Gastrocnemius medialis (tissue), 4 donors: ENCODE results near the gene EGF.

Source experiments
- CTCF ChIP-seq, 5 experiments: fragments of 450-650 bp in 3 of 5; fragments of 200-600 bp in 2 of 5; sonication (generic) in 2 of 5; IDR thresholded peaks in 4 of 5; conservative IDR thresholded peaks in 1 of 5; 1 replicate in 4 of 5; 2 replicates in 1 of 5; pipeline ENCODE4 v1.5.1; 2016 to 2019; ENCODE audit warnings: antibody characterized with exemption in 5 of 5, mild to moderate bottlenecking in 3 of 5, moderate library complexity in 3 of 5
- POLR2A ChIP-seq, 2 donors: fragments of 450-650 bp; IDR thresholded peaks; one replicate each; pipeline ENCODE4 v1.6.1; 2017; ENCODE audit warnings: antibody characterized with exemption in 2 of 2, mild to moderate bottlenecking in 2 of 2, moderate library complexity in 2 of 2

- no peak for TF ChIP-seq POLR2A (IDR thresholded peaks at IDR 0.05)
- TF ChIP-seq CTCF (IDR thresholded peaks at IDR 0.05 in 4 of 5, conservative IDR thresholded peaks at IDR 0.05 in 1 of 5): no peak
These were observed 120.8 kb downstream of the EGF start for GRCh38 chr4:110033355-110034025.
